Tibial artery (tissue), 4 donors: ENCODE data around the gene NUTM2E.
"Not testable (repeated sequence)": the region's sequence is repeated elsewhere in the genome, so short reads cannot be mapped to it uniquely, and the experiment has no call there.

ENCODE experiments used
- DNase-seq, 2 donors: peaks; one replicate each; pipeline ENCODE4 v3.0.0-alpha.2; 2019
- H3K27ac ChIP-seq, 2 donors: fragments of 200-600 bp; sonication (generic) in 1 of 2; 1 replicate in 1 of 2; 2 replicates in 1 of 2; pipeline ENCODE4 v1.5.1; 2018 to 2019; ENCODE audit warnings: mild to moderate bottlenecking in 1 of 2
- H3K27me3 ChIP-seq, 2 donors: fragments of 200-600 bp; sonication (generic) in 1 of 2; one replicate each; pipeline versions ENCODE4 v1.5.1 to v1.6.0; 2016 to 2019
- H3K36me3 ChIP-seq, 3 donors: fragments of 200-600 bp; sonication (generic) in 2 of 3; one replicate each; pipeline ENCODE4 v1.5.1; 2016 to 2019; ENCODE audit warnings: mild to moderate bottlenecking in 2 of 3
- H3K4me1 ChIP-seq, 4 donors: fragments of 200-600 bp; sonication (generic) in 2 of 4; 1 replicate in 3 of 4; 2 replicates in 1 of 4; pipeline ENCODE4 v1.5.1; 2016 to 2019
- H3K4me3 ChIP-seq, 2 donors: fragments of 200-600 bp; sonication (generic) in 1 of 2; 1 replicate in 1 of 2; 2 replicates in 1 of 2; pipeline ENCODE4 v1.5.1; 2018 to 2019; ENCODE audit warnings: mild to moderate bottlenecking in 2 of 2
- H3K9me3 ChIP-seq, 3 donors: fragments of 200-600 bp; sonication (generic) in 1 of 3; one replicate each; pipeline ENCODE4 v1.5.1; 2016 to 2019
- intact Hi-C: fragments of 100-400 bp; cut with DNase I; formaldehyde crosslinking; loops from one replicate; pipeline ENCODE4 v1.15.0; 2023; ENCODE audit warnings: low total_unique reads

NUTM2E gene

GRCh38 chr10:79871729-79872128, 45.2 kb downstream of the NUTM2E start:
- intact Hi-C loops, H3K4me3 ChIP-seq, H3K27ac ChIP-seq, H3K27me3 ChIP-seq, H3K4me1 ChIP-seq, H3K36me3 ChIP-seq, H3K9me3 ChIP-seq, DNase-seq: not testable (repeated sequence)
